Measurements from ENCODE around the gene LRRC7.

Gene LRRC7

DNA sequence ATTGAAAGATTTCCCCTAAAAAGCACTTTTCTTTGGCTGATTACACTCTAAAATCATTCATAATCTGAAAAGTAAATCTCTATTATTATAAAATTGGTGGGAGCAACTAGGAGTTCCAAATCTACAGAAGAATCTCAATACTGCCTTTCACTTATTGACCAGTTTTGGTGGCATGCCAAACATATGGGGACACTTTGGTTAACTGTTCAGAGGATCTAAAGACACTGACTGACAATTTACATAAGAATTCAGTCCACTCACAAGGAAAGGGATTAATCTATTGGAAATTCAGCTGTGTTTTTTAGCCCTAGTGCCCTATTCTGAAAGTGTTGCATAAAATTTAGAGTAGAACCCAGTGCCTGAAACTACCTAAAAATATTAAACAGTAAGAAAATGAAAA lies 524.1 kb downstream of the LRRC7 start:
- no peak for DNase-seq (ENCODE audit: low read depth in 2 of 2)

DNA sequence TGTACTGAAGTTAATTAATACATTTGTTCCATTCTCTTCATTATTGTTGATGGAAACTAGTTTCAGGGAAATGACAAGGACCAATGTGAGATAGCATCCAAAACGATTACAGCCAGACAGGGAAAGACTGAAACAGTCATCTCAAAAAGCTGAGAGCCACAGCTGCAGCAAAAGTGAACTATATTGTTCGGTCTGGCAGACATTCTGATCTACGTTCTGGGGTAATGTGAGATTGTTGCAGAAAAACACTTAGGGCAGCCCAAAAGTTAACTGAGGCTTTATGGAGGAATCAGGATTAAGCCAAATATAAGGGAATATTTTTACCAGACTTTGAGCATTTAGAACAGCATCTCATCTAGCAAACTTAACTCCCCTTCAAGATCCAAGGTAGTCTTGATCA lies 524.8 kb downstream of the LRRC7 start:
- DNase-seq (ENCODE audit: low read depth in 2 of 2): no peak

DNA sequence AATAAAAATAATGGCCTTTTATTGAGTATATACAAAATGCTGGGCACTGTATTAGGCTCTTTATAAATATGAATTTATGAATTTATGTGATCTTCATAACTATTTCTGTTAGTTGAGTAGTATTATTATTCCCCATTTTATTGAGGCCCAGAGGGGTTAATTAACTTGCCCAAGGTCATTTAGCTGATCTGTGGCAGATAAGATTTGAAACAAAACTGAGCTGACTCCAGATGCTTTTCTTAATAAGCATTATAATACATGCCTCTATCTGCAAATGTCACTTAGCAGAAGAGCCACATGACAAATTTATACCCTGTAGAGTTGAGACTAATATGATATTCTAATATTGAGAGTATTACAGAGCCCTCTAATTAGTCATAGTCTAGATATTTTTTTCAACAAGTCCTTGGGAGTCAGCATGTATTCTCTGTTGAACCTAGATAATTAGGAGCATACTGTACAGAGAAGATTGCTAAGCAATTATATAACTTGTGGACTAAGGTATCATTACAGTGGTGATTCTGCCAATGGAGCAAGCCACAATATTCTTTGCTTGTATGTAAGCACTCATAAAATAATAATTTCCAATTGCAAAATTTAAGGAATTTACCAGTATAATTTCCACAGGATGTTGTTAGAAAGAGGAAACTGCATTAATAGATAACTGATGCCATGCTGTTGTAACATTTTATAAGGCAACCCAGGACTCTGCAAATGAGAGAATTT lies 525.7 kb downstream of the LRRC7 start:
- no peak for DNase-seq (ENCODE audit: low read depth in 2 of 2)

DNA sequence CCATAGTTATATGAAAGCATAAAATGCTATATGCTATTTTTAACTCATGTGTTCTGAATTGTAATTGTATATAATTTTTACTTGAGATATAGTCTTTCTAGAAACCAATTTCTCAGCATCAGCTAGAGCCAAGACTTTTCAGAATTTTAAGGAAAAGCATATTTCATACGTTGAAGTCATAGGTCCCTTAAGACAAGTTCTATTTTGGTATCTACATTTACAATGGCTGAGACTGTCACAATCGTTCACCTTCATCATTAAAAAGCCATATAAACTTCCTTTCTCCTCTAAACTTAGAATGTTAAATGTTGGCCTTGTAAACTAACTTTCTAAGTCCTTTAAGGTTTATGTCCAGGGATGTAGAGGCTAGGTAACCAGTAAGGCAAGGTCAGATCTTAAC lies 533.5 kb downstream of the LRRC7 start:
- no peak for DNase-seq (ENCODE audit: low read depth in 2 of 2)

DNA sequence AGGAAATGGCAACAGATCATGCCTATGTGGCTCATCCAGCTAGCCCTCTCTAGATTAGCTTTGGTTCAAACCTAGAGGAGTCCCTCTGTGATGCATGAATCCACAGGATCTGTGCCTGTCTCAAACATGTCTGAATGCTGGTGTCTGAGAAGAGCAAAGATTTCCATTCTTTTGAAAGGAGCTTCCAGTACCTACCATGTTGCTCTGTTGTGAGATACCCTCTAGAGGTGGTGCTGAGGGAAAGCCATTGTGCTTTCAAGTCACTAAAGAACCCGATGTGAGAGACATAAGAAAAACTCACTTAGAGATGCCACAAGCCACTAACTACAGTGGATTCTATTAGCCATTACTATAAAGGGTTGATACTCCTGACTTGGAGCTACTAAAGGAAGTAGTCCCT lies 534.1 kb downstream of the LRRC7 start:
- no peak for DNase-seq (ENCODE audit: low read depth in 2 of 2)

DNA sequence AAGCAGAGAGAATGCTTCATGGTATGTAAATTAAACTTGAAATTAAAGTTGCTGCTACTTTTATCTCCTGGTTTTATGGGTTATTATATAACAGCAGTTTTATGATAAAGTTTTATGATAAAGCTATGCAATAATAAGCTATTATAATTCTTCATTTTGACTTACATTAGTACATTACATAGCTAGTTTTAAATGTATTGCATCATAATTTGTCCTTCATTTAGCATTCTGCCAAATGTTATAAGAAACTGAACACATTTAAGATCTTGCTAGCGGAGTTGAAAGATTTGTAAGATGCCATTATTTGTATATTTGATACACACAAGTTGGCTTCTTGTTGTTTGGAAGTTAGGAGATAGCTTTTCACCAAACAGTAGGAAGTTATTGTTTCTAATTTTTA lies 536.0 kb downstream of the LRRC7 start:
- no peak for DNase-seq (ENCODE audit: low read depth in 2 of 2)

DNA sequence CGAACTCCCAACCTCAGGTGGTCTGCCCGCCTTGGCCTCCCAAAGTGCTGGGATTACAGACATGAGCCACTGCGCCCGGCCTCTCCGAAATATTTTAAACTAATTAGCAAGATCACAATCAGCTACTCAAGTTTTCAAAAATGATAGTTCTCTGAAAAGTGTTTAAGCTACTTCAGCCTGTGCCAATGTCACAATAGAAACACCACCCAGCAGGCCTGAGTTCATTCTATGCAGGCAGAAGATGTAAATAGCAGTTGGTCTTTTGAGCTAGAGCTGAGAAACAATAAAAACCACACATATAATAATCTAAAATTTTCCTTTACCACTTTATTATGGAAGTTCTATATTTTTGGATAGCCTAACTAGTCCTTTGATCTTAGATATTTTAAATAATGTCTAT lies 541.5 kb downstream of the LRRC7 start:
- DNase-seq (ENCODE audit: low read depth in 2 of 2): no peak

DNA sequence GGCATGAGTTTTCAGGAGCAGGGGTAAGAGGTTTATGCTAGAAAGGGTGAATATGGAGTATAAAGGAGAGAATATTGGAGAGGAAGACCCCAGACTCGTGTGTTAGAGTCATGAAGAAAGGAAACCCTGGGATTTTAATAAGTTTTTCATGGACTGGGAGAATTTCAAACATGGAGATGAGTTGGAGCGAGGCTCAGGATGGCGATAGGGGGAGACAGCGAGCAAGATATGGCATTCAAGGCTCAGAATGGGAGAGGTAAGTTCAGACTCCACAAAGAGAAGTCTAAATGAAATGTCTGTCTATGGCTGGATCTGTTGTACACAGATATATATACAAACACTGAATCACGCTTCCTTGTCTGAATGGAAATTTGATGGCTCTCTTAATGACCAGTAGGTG lies 545.1 kb downstream of the LRRC7 start:
- no peak for DNase-seq (ENCODE audit: low read depth in 2 of 2)

DNA sequence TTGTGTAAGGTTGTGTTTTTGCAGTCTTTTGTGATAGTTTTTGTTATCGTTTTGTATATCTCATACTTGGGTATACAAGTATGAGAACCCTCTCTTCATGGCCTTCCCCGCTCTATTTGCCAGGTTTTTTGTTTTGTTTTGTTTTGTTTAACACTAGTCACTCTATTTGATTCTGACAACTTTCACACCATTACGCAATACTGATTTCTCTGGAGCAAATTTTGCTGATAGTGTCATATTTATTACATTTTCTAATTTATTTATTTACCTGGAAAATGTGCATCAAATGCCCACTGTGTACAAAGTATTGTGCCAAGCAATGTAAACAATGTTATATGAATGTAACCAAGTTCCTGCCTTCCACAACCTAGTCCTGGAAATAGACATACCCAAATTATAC lies 547.6 kb downstream of the LRRC7 start:
- DNase-seq (ENCODE audit: low read depth in 2 of 2): no peak

DNA sequence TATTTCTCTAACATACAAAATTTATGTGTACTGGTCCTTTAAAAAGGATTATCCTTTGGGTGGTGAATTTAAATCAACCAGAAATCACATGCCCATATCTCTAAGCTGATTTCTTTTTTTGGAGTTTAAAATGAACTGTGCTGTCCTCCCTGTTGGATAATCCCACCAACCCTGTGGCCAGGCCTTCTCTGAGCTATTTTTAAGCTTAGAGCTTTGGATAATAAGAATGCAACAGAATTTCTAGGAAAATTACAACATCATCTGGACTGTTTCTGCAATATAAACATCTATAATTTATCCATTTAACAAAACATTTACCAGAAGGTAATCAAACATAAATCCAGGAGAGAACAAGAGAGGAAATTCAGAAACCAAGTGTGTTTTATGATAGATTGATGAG lies 549.3 kb downstream of the LRRC7 start:
- DNase-seq (ENCODE audit: low read depth in 2 of 2): no peak

DNA sequence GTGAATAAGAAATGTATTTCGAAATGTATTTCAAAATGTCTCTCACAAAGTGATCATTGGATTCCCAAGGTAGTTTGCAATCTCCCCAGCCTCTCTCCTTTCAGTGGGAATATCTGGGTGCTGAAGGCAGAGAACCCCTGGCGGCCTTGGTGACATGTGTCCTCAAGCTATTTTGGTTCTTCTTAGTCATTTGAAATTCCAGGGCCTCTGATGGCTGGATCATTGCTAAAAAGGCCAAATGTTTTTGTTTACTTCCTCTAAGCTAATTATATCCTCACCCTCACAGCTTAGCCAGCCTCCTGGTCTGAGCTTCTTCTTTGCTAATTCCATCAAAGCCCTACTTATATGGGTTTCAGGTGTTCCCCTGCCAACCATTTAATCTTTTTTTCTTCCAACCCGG lies 566.4 kb downstream of the LRRC7 start:
- no peak for DNase-seq (ENCODE audit: low read depth in 2 of 2)

DNA sequence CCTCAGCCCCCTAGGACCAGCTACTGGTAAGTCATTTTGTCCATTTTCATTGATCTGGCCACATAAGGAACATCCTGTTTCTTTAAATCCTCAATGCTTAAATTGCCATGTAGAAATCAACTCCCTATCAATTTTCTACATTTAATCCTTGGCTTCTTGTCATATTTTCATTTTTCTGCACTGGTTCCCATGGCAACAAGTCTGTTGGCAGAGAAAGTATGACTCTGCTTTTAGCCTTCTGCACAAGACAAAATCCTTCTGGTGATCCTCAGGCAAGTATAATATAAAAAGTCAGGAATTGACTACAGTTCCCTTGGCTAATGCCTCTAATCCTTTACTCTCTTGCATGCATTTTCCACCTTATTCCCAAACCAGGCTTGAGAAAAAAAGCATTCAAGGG lies 572.6 kb downstream of the LRRC7 start:
- DNase-seq (ENCODE audit: low read depth in 2 of 2): no peak

DNA sequence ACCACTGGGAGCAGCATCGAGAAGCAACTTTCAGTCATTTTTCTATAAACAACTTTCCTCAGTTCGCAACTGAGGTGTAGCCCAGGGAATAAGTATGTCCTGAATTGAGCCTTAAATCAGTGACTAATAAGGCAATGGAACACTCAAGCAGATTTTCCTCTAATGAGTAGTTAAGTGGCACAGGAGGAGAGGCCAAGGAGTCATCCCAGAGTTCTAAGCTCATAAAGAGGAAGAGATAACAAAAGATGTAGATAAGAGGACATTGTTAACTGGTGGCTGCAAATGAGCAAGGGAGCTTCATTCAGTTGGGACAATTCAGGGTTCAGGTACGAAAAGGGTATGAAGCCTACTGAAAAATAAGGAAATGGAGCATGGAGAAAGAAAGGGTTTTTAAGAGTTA lies 573.2 kb downstream of the LRRC7 start:
- DNase-seq (ENCODE audit: low read depth in 2 of 2): no peak

DNA sequence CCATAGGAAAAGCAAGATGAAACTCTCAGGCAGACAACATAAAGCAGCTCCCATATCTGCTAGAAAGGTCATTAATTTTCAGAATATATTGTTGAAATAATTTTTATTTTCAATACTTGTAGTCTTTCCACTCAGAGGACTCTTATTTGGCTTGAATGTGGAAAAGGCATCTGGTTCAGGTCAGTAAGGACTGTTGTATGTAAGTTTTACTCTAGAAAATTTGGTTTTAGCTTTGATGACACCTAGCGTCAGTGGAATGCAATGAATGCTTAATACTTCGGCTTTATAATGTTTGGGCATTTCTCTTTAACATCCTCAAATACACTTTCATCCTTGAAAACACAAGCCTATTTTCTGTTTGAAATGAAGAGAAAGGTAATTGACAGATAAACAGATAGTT lies 574.4 kb downstream of the LRRC7 start:
- no peak for DNase-seq (ENCODE audit: low read depth in 2 of 2)

DNA sequence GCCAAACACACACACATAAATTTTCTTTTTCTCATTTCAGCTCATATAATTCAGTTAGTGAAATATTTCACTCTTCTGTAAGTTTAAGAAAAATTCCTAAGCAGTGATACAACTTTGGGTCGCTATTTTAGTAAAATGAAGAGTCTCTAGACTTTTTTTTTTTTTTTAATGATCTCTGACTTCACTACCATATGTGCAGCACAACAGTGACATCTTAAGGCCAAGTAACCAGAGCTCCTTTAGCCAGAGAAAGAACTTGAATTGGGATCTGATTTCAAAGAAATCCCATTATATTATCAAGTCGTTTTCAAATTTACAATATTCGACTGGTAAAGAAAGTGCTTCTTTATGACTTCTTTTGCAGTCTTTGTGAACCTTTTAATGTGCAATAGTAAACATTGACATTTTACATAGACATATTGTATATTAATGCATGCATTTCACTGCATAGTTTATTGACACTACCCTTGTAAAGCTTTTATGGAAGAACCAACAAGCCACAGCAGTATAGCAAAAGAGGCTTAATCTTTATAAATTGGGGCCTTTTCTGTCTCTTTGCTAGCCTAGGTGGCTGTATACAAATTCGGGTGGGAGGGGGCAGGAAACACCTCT lies 575.4 kb downstream of the LRRC7 start:
- DNase-seq (ENCODE audit: low read depth in 2 of 2): no peak

DNA sequence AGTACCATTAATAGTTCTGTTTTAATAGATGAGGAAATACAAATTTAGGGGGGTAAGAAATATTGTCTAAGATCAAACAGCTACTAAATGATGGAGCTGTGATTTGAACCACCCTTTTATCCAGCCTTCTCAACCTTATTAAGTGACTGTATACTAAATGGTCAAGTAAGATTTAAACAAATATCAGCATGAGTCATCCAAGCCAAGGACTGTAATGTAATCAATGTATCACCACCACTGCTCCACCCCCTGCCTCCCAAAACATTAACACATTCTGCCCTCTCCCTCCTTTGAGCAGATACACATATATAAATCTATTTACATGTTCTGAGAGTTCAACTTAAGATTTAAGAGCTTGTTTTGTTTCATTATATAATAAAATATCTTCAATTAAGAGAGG lies 578.8 kb downstream of the LRRC7 start:
- DNase-seq (ENCODE audit: low read depth in 2 of 2): no peak

DNA sequence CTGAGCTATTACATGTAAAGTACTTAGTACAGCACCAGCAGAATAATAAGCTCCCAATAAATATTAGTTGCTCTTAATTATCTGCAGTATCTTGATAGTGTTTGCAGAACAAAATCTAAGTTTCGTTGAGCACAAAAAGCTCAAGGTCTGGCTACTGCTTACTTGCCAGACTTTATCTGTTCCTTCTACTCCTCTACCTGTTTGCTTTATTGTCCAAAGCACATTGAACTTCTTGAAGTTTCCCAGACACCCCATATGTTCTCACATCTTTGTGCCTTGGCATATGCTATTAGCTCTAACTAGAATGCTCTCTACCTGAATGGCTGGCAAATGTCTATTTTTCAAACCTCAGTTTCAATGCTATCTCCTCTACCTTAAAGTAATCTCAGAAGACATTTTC lies 582.7 kb downstream of the LRRC7 start:
- no peak for DNase-seq (ENCODE audit: low read depth in 2 of 2)

DNA sequence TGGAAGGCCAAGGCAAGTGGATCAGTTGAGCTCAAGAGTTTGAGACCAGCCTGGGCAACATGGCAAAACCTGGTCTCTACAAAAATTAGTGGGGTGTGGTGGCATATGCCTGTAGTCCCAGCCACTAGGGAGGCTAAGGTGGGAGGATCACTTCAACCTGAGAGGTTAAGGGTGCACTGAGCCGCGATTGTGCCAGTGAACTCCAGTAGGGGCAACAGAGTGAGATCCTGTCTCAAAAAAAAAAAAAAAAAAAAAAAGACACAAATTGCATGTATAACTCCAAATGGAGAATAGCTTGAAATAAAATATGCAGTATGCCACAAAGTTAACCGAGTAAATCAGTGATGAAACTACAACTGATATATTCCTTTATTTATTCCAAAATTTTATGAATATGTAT lies 586.0 kb downstream of the LRRC7 start:
- no peak for DNase-seq (ENCODE audit: low read depth in 2 of 2)

DNA sequence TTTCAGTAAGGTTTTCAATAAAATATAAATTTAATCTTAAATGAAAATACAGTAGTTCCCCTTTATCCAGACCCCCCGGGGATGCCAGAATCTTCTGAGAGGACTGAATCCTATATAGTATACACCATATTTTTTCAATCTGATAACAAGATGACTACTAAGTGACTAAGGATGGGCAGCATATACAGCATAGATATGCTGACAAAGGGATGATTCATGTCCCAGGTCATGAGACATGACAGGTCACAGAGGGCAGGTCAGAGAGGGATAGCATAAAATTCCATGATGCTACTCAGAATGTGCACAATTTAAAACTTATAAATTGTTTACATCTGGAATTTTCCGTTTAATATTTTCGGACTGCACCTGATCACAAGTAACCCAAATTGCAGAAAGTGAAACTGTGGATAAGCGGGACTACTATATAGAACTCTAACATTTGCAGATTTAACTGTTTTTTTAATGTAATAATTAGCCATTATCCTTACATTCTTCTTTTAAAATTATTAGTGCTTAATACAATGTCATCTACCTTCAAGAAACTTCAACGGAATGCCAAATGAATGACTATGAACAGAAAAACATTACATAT lies 588.9 kb downstream of the LRRC7 start:
- no peak for DNase-seq (ENCODE audit: low read depth in 2 of 2)

DNA sequence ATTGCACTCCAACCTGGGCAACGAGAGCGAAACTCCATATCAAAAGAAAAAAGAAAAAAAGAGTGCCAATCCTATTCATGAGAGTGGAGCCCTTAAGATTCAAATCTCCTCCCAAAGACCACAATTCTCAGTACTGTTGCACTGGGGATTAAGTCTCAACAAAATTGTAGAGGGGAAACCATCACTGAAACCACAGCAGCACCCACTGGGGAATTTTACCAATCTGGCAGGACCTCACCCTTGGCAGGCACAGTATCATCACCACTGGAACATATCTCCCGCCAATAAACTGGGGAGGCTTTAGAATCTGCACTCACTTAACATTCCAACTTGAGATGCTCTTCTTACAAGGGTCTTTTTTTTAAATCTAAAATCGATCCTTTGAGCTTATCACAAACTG lies 596.6 kb downstream of the LRRC7 start:
- no peak for DNase-seq (ENCODE audit: low read depth in 2 of 2)

DNA sequence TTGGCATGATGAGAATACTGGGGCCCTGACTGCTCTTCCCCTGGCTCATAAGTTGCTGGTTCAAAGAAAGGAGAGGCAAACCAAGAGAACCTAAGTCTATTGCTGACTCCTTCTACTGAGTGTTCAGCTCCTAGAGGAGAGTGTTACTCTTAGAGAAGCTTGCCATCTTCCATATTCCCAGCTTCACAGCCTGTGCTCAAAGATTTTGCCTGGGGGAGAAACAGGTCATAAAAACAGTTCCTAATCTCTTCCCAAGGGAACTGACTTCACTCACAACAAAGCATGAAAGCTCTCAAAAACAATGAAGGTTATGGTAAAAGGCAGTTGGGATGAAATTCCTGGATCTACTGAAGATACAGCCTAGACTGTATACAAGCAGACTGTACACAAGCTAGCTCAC lies 600.6 kb downstream of the LRRC7 start:
- DNase-seq (ENCODE audit: low read depth in 2 of 2): no peak

DNA sequence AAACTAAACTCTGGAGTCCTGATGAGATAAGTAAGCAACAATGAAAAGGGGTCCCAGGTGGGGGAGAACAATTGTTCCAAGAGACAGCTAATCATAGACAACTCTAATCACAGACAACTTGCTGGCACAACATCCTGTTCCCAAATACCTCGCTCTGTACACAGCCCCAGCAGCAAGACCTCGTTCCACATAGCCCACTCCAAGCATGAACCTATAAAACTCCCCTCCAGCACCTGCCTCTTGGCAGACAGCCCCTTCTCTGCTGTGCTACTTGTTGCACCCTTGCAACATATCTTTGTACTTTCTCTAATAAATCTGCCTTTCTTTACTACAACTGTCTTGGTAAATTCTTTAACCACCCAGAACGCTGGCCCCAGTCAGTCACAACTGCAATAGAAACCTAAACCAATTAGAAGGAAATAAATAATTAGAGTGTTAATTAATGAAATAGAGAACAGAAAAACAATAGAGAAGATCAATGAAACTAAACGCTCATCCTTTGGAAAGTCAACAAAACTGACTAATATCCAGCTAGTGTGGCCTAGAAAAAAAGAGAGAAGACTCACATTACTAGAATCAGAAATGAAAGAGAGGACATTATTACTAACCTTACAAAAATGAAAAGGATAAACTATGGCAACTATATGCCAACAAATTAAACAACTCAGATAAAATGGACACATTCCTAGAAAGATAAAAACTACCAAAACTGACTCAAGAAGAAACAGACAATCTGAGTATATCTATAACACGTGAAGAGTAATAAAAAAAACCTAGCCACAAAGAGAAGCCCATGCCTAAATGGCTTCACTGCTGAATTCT lies 601.5 kb downstream of the LRRC7 start:
- no peak for DNase-seq (ENCODE audit: low read depth in 2 of 2)

DNA sequence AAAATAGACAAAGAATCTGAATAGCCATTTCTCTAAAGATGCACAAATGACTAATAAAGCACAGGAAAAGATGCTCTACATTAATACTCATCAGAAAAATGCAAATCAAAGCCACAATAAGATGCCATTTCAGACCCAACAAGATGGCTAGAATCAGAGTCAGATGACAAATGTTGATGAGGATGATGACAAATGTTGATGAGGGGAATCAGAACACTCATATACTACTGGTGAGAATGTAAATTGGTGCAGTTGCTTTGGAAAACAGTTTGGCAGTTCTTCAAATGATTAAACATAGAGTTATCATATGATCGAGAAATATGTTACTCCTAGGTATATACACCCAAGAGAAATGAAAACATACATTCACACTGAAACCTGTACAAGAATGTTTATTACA lies 603.8 kb downstream of the LRRC7 start:
- DNase-seq (ENCODE audit: low read depth in 2 of 2): no peak

Measured in stimulated activated CD4-positive, alpha-beta T cell treated with anti-CD3 and anti-CD28 coated beads, Interleukin-4, amount 100 ng/mL, for 48 hours (primary cell).